ENCODE measurements around the gene ZBTB32. TPM values are rescaled to one million over a fixed set of nuclear protein-coding genes. Genes with fewer than 3 reads are reported as not detected.

ZBTB32 gene
- total RNA-seq, 1 experiment from 2014 or later, result not detected

DNA sequence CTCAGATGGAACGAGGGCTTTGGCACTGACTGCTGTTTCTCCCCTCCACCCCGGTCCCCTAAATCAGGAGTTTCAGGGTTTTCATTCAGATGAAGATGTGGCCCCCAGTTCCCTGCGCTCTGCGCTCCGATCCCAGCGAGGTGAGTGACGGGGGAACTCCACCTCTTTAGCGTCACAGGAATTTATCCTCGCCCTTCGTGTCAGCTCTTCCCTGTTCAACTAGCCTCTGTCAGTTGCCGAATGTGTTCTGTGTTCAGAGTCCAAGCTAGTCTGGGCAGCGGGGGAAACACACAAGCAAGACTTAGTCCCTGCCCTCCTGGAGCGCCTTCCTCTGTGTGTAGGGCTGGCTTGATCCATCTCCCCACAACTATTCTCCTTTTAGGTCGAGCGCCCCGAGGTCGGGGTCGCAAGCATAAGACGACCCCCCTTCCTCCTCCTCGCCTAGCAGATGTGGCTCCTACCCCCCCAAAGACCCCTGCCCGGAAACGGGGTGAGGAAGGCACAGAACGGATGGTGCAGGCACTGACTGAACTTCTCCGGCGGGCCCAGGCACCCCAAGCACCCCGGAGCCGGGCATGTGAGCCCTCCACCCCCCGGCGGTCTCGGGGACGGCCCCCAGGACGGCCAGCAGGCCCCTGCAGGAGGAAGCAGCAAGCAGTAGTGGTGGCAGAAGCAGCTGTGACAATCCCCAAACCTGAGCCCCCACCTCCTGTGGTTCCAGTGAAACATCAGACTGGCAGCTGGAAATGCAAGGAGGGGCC, 15.2 kb downstream of the ZBTB32 start:
- no peak overlapping the region for H2AFZ ChIP-seq (ENCODE audit: low read depth, low read length, poor library complexity, severe bottlenecking)
- peaks cover 40% of the 10 kb centered on the region for H3K79me2 ChIP-seq (ENCODE audit: insufficient read depth, low read length)
- POLR2A ChIA-PET, result interaction anchor here (1.7 kb wide), 1 partner anchor 29 kb away, joined by 3 read pairs; the partner anchor contains the start of gene LIN37
- H3K9me3 ChIP-seq (ENCODE audit: control insufficient read depth in 1 of 2, insufficient read depth in 1 of 2, low read depth in 1 of 2, low read length in 2 of 2), result no peaks in the 10 kb centered on the region
- H3K4me3 ChIP-seq (replicated peaks in 1 of 2; ENCODE audit: low read depth in 1 of 2, low read length in 2 of 2), result peak overlapping the region; percentile 86 to 89
- CTCF ChIA-PET, result interaction anchor here (1.3 kb wide), 1 partner anchor 211 kb away, joined by 4 read pairs; no protein-coding TSS in a partner anchor
- H4K20me1 ChIP-seq (ENCODE audit: insufficient read depth), result no peaks in the 10 kb centered on the region
- no peak overlapping the region for H3K9ac ChIP-seq (ENCODE audit: low read length)
- TF ChIP-seq EGR1 (IDR thresholded peaks at IDR 0.05; ENCODE audit: low read depth) (no peak), CBX3 (IDR thresholded peaks at IDR 0.05; ENCODE audit: low read depth) (no peak), CEBPB (IDR thresholded peaks at IDR 0.05; ENCODE audit: low read depth) (no peak), TCF7L2 (IDR thresholded peaks at IDR 0.05; ENCODE audit: borderline replicate concordance, extremely low read depth, insufficient read depth, insufficient read length) (no peak), SP1 (IDR thresholded peaks at IDR 0.05; ENCODE audit: low read depth) (no peak), JUND (IDR thresholded peaks at IDR 0.05) (no peak), ATF3 (IDR thresholded peaks at IDR 0.05) (no peak), POLR2AphosphoS5 (IDR thresholded peaks at IDR 0.05; ENCODE audit: low read depth, low read length) (no peak), CTCF (IDR thresholded peaks at IDR 0.05 in 2 of 3, conservative IDR thresholded peaks at IDR 0.05 in 1 of 3; ENCODE audit: borderline replicate concordance in 1 of 3, insufficient read depth in 1 of 3, low read depth in 2 of 3, low read length in 2 of 3) (no peak), ELF1 (IDR thresholded peaks at IDR 0.05; ENCODE audit: borderline replicate concordance, low read depth) (no peak), ZNF274 (IDR thresholded peaks at IDR 0.05; ENCODE audit: low read depth, low read length) (no peak)
- TF ChIP-seq, protein P1, sequence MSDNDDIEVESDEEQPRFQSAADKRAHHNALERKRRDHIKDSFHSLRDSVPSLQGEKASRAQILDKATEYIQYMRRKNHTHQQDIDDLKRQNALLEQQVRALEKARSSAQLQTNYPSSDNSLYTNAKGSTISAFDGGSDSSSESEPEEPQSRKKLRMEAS (IDR thresholded peaks at IDR 0.05), result no peak
- H3K36me3 ChIP-seq (ENCODE audit: control insufficient read depth in 1 of 2, insufficient read depth in 2 of 2, low read length in 2 of 2), result peaks cover 31 to 35% of the 10 kb centered on the region in 2 experiments; a peak in 3 of 4 replicates
- no peaks in the 10 kb centered on the region for H3K9me2 ChIP-seq (ENCODE audit: insufficient read depth)
- peaks cover 16 to 31% of the 10 kb centered on the region in 2 experiments for H3K4me1 ChIP-seq (ENCODE audit: control insufficient read depth in 1 of 2, insufficient read depth in 2 of 2, low read length in 2 of 2)
- intact Hi-C loops (cut with micrococcal nuclease), result loop anchor here (10.0 kb wide), 1 partner anchor 365 kb away; the partner anchor contains the start of gene FFAR3
- H3K27me3 ChIP-seq (ENCODE audit: insufficient read depth, low read length), result no peaks in the 10 kb centered on the region
- H3K4me2 ChIP-seq (ENCODE audit: low read length), result peak overlapping the region; percentile 86
- ATAC-seq, result no peak
- RAD21 ChIA-PET (ENCODE audit: low non-redundant PET in 1 of 2, low total read pairs in 2 of 2, uncharacterized antibody in 2 of 2, unreplicated experiment in 2 of 2), result no interaction called here
- no peak for DNase-seq (ENCODE audit: low read depth, low spot score)
- BruUV-seq (replicated peaks), result no TSS peak
- peak overlapping the region; percentile 85; the same call in 1 of the 2 replicates for H3K27ac ChIP-seq (ENCODE audit: low read depth, low read length)

All from HCT116 (cell line).